Cardiac septum (tissue), 1 donor: ENCODE data around the gene ZNF804B. TPM values are rescaled to one million over a fixed set of nuclear protein-coding genes. Genes with fewer than 3 reads are reported as not detected.

Experiments used
- DNase-seq: peaks from one replicate; pipeline ENCODE4 v3.0.0-alpha.2; 2020; ENCODE audit warnings: low spot score
- intact Hi-C: fragments of 100-400 bp; cut with DNase I; formaldehyde crosslinking; loops from one replicate; pipeline ENCODE4 v1.14.0; 2022
- total RNA-seq: library from RNA; stranded (reverse); fragmentation: NEBNext Ultra II Directional; extraction: Animal tissue kit (Norgen Biotek cat#: 25700); gene quantifications from one replicate; pipeline ENCODE4 v1.2.1, GENCODE V29; 2021
- donor health status: DM: no; HTN: no; CAD: no.

The ZNF804B gene
- total RNA-seq, 1 donor from 2014 or later: 0.05 TPM

DNA sequence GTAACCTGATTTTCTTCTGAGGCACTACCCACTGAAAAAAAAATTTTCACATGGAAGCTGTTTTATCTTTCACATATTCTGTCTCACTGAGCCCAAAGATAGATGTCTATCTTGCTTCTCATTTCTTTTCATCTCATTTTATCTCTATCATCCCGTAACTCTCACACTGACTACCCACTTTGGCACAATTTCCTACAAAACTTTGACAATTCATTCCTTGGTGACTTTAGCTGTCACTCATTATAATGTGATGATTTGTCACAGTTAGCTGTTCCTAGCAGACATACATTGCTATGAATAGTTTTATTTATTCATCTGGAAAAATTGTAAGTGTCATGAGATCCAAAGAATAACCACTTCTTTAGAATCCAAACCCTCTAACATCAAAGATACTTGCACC is 625.9 kb downstream of the ZNF804B start:
- intact Hi-C loops: no loop called here
- no peak for DNase-seq

Other genes with a start within 250 kb of the ZNF804B start
- gene TEX47, start 36.0 kb downstream of the ZNF804B start, total RNA-seq: 0.24 TPM